Measurements from ENCODE around the gene TICRR.

Gene TICRR

DNA sequence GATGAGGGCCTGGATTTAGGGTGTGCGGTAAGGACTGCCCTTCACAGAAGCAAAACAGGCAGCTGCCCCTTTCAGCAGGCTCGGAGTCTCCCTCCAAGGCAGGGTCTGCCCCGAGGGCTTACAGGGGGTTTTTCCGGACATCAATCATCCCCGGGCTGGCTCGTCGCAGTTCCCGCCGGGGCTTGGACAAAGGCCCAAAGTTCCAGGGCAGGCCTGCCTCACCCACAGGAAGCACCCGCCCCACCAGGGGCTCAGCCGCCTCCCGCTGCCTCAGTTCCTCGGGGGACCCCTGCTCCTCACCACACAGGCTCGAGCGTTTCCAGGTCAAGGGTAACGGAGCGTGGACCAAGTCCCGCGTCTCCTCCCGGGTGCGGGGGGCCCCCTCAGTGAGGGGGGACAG, 53.0 kb downstream of the TICRR start:
- TF ChIP-seq, protein P1, sequence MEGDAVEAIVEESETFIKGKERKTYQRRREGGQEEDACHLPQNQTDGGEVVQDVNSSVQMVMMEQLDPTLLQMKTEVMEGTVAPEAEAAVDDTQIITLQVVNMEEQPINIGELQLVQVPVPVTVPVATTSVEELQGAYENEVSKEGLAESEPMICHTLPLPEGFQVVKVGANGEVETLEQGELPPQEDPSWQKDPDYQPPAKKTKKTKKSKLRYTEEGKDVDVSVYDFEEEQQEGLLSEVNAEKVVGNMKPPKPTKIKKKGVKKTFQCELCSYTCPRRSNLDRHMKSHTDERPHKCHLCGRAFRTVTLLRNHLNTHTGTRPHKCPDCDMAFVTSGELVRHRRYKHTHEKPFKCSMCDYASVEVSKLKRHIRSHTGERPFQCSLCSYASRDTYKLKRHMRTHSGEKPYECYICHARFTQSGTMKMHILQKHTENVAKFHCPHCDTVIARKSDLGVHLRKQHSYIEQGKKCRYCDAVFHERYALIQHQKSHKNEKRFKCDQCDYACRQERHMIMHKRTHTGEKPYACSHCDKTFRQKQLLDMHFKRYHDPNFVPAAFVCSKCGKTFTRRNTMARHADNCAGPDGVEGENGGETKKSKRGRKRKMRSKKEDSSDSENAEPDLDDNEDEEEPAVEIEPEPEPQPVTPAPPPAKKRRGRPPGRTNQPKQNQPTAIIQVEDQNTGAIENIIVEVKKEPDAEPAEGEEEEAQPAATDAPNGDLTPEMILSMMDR (conservative IDR thresholded peaks at IDR 0.05; ENCODE audit: low read length): no peak
- DNase-seq (ENCODE audit: low read depth): no peak

DNA sequence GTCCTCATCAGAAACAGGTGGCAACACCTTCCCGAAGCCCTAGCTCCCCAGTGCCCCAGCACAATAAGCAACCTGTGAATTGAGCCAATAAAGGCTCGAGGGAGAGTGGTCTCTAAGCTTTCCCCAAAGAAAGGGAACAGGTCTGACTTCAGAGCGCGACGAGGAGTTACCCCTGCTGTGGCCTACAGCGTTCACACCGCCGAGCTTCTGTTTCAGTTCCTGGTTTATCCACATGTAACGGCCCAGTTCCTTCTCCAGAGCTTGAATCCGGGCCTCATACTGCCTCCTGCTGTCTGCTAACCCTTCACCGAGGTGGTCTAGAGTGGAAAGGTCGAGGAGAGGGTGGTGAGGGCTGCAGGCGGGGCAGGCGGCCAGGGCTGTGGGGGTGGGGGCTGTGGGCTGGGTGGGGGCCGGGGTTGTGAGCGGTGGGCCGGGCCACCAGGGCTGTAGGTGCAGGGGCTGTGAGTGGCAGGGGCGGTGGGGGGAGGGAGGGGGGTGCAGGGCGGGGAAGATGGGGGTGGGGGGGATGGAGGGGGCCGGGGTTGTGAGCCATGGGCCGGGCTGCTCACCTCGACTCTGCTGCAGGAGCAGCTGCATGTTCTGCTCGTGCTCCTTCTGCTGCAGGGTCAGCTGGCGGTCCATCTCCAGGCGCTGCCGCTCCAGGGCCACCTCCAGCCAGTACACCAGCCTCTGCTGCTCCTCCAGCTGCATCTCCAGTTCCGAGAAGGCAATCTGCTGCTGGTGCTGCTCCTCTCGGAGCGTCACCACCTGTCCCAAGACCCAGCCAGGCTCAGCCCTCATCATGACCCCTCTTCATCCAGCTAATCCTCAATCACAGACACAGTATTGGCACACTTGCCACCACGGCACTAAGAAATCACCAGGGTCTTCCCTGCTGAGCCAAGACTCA, 53.8 kb downstream of the TICRR start:
- H3K4me3 ChIP-seq (ENCODE audit: low read length): no peak overlapping the region
- DNase-seq (ENCODE audit: low read depth): no peak
- TF ChIP-seq, protein P1 (conservative IDR thresholded peaks at IDR 0.05; ENCODE audit: low read length): no peak

More for the DNA sequence above, 53.0 kb downstream of the TICRR start:
- no peak overlapping the region for H3K4me3 ChIP-seq (ENCODE audit: low read length)

DNA sequence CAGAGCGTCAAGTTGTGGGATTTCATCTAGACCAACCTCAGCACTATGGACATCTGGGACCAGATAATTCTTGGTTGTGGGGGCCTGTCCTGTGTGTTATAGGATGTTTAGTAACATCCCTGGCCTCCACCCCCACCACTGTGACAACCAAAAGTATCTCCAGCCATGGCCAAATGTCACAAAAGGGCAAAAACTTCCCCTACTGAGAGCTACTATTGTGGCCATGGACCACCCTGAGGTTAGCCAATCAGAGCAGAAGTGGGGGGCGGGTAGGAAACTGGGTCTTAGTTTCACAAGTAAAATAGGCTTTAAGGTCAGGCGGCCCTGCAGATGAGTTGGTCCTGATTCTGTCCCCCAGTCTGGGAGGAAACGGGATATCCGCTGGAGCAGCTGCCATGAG, 54.6 kb downstream of the TICRR start:
- TF ChIP-seq, protein P1 (conservative IDR thresholded peaks at IDR 0.05; ENCODE audit: low read length): no peak
- no peak for DNase-seq (ENCODE audit: low read depth)
- no peak overlapping the region for H3K4me3 ChIP-seq (ENCODE audit: low read length)

DNA sequence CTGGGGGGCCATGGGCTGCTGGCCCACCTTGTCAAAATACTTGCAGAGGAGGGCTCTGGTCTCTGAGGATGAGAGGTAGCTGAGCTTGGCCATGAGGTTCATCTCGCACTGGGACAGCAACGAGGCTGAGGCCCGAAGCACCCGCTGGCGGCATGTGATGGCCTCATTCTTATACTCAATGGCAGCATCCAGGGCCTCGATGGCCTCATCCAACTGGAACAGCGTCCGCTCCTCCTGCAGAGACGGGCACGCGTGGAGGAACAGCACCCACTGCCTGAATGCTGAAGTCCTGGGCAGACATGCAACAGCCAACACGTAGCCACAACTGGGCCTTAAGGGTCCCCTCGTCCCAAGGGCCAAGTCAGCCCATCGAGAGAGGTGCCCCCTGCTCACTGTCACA, 55.0 kb downstream of the TICRR start:
- DNase-seq (ENCODE audit: low read depth): no peak
- no peak overlapping the region for H3K4me3 ChIP-seq (ENCODE audit: low read length)
- TF ChIP-seq, protein P1 (conservative IDR thresholded peaks at IDR 0.05; ENCODE audit: low read length): no peak

DNA sequence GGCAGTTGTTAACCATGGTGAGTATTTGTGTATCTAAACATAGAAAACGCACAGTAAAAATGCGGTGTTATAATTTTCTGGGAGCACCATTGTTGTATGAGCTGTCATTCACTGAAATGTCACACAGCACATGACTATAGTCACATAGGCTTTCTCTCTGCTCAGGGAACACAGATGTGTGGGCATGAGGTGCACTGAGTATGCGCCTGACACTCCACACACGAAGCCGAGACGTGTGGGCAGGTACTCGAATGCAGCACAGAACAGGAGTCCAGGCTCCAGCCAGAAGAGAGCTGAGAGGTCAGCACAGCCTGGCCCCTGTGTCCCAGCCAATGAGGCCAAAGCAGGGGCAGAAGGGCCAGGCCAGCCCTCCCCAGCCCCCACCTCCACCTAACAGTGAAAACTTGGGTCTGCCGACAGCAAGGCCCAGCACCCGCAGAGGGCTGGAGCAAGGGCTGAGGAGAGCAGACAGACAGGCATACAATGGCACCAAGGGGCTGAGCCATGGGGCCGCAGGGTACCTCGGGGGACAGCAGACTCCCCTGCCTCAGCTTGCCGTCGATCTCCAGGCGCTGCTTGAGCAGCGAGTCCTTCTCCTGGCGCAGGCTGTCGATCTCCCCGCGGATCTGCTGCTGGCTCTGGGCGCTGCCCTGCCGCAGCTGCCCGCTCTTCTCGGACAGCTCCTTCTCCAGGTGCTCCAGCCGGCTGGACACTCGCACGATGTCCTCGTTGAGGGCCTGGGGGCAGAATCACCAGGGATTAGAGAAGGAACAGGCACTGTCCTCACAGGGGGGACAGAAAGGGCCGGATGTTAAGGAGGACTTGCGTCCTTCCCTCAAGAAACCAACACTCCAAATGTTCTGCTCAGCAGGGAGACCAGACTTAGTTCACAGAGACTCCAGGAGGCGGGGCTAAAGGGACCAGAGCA, 56.0 kb downstream of the TICRR start:
- TF ChIP-seq, protein P1 (conservative IDR thresholded peaks at IDR 0.05; ENCODE audit: low read length): no peak
- no peak for DNase-seq (ENCODE audit: low read depth)
- no peak overlapping the region for H3K4me3 ChIP-seq (ENCODE audit: low read length)

DNA sequence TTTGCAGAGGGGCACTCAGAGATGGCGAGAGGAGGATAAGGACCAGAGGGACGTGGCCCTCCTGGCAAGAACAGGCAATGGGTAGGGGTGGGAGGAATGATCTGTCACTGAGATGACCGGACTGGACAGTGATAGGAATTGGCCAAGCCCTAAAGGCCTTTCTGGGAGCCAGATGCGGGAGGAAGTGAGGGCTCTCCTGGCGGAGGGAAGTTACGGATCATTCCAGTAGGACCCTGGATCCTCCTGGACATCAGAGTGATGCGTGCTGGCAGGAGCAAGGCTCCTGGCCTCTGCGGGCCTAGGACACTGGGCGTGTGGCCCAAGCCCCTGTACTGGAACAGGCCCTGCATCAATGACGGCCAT, 56.6 kb downstream of the TICRR start:
- TF ChIP-seq, protein P1 (conservative IDR thresholded peaks at IDR 0.05; ENCODE audit: low read length): no peak
- DNase-seq (ENCODE audit: low read depth): no peak
- H3K4me3 ChIP-seq (ENCODE audit: low read length): no peak overlapping the region

All from AG10803 (cell line).